Astrocyte of the spinal cord (primary cell): Measurements from ENCODE around the gene AP1G2.

Experiments used
- DNase-seq: peaks from one replicate; pipeline ENCODE4 v3.0.0; 2011; ENCODE audit warnings: low read depth, low spot score
- H3K4me3 ChIP-seq: 2 replicates; pipeline ENCODE4 v1.5.1; 2011; ENCODE audit warnings: low read depth, mild to moderate bottlenecking, low read length, moderate library complexity
- in situ Hi-C: cut with HindIII; loops from 2 replicates; pipeline ENCODE4 v1.10.0; 2017; ENCODE audit warnings: low sequenced_read_pairs
- TF ChIP-seq, protein P1 (sequence below): IDR thresholded peaks from 2 replicates; pipeline ENCODE4 v1.5.1; 2012; ENCODE audit warnings: low read depth, mild to moderate bottlenecking, low read length, inconsistent platforms

AP1G2 gene

DNA sequence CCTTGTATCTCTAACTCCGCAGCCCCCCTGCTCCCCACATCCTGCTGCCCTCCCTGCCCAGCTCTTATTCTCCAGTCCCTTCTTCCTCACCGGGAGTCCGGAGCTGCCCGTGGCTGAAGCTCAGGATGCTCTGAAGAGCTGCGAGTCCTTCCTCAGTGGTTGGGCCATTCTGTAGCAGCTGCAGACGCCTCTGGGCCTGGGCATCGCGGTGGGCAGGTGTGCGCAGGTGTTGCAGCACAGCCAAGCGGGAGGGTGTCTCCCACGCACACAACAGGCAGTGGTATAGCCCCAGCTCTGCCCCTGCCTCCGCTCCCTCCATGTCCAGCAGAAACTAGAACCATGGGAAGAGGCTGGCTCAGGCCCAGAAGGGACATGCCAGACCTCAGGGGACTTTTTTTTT lies 36.2 kb downstream of the AP1G2 start:
- in situ Hi-C loops: no loop called here
- no peak for DNase-seq
- no peak overlapping the region for H3K4me3 ChIP-seq
- TF ChIP-seq, protein P1, sequence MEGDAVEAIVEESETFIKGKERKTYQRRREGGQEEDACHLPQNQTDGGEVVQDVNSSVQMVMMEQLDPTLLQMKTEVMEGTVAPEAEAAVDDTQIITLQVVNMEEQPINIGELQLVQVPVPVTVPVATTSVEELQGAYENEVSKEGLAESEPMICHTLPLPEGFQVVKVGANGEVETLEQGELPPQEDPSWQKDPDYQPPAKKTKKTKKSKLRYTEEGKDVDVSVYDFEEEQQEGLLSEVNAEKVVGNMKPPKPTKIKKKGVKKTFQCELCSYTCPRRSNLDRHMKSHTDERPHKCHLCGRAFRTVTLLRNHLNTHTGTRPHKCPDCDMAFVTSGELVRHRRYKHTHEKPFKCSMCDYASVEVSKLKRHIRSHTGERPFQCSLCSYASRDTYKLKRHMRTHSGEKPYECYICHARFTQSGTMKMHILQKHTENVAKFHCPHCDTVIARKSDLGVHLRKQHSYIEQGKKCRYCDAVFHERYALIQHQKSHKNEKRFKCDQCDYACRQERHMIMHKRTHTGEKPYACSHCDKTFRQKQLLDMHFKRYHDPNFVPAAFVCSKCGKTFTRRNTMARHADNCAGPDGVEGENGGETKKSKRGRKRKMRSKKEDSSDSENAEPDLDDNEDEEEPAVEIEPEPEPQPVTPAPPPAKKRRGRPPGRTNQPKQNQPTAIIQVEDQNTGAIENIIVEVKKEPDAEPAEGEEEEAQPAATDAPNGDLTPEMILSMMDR: no peak

- no peak overlapping the region for H3K4me3 ChIP-seq
- no peak for DNase-seq
- TF ChIP-seq, protein P1: no peak
- in situ Hi-C loops: no loop called here
These were observed 37.1 kb downstream of the AP1G2 start for GRCh38 chr14:23530375-23531055.

DNA sequence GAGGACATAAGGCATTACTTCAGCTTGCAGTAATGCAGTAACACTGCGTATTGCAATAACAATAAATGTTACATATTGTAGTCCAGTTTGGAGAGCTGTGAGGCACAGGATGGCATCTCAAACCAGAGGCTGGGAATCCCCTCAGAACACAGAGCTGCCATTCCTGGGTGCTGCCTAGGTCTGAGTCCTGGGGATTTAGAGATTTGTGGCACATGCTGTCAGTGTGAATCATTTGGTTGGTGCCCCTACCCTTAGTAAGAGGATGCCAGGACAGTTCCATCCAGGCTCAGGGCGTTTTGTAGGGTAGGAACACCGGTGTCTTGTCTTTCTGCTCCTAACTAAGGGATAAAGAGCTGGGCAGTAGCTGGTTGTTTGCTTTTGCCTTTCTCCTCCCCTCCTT lies 38.6 kb downstream of the AP1G2 start:
- no peak overlapping the region for H3K4me3 ChIP-seq
- no peak for DNase-seq
- TF ChIP-seq, protein P1: no peak
- in situ Hi-C loops: no loop called here

DNA sequence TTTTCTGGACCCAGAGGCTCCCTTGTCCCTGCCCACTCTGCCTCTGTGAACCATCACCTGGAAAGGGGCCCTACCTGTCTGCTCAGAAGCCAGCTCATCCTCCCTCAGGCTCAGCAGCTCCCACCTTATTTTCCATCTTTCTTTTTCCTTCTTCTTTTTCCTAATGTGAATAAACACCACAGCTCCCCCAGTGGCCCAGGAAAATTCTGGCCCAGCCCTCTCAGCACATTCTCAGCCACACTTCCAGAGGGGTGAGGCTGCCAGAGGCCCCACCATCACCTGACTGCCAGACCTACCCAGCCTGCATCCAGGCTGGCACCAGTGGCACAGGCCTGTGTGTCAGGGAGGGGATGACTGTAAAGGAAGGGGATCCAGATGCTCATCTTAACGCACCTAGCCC lies 39.0 kb downstream of the AP1G2 start:
- in situ Hi-C loops: no loop called here
- DNase-seq: no peak
- no peak overlapping the region for H3K4me3 ChIP-seq
- TF ChIP-seq, protein P1: peak; percentile 31

DNA sequence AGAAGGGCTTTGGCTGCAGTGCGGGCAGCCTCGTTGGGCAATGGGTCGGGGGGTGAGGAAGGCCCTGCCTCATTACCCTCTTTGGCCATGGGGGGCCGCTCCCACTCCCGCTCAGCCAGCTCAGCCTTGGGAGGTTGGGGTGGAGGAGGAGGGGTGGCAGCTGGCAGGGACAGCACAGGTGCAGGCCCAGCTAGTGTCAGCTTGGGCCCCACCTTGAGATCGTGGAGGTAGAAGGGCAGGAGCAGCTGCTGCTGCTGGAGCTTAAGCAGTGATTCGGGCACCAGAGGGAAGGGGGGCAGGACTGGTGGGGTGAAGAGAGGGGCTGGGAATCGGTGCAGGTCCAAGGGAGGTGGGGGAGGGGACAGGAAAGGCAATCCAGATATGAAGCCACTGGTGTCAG lies 42.0 kb downstream of the AP1G2 start:
- TF ChIP-seq, protein P1: no peak
- DNase-seq: no peak
- no peak overlapping the region for H3K4me3 ChIP-seq
- in situ Hi-C loops: no loop called here

DNA sequence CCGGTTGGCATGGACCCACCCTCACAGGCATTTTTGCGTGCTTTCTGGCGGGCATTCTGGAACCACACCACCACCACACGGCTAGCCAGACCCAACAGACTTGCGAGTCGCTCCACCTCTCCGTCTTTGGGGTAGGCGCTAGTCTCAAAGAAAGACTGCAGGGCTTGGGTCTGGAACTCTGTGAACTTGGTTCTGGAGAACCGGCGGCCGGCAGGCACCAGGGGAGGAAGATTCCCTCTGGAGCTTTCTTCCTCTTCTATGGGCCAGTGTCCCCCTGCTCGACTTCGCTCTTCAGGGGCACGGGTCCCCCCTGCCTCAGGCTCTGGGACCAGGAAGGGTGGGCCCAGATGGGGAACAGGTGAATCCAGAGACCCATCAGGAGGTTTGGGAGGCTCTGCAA lies 42.6 kb downstream of the AP1G2 start:
- in situ Hi-C loops: no loop called here
- no peak overlapping the region for H3K4me3 ChIP-seq
- DNase-seq: no peak

More for the DNA sequence above, 42.6 kb downstream of the AP1G2 start:
- TF ChIP-seq, protein P1: no peak
